Colonic mucosa (tissue), 4 donors: ENCODE data around the gene LDAH. TPM values are rescaled to one million over a fixed set of nuclear protein-coding genes. Genes with fewer than 3 reads are reported as not detected.

Source experiments
- DNase-seq: peaks from one replicate; pipeline ENCODE4 v3.0.0-alpha.2; 2020
- H3K27ac ChIP-seq: fragments of 200-600 bp; one replicate; pipeline ENCODE4 v1.8.0; 2021
- H3K27me3 ChIP-seq: fragments of 200-600 bp; one replicate; pipeline ENCODE4 v1.8.0; 2021
- H3K36me3 ChIP-seq: fragments of 200-600 bp; one replicate; pipeline ENCODE4 v1.8.0; 2021
- H3K4me1 ChIP-seq: fragments of 200-600 bp; one replicate; pipeline ENCODE4 v1.8.0; 2021; ENCODE audit warnings: mild to moderate bottlenecking
- H3K4me3 ChIP-seq: fragments of 200-600 bp; one replicate; pipeline ENCODE4 v1.8.0; 2021
- H3K9ac ChIP-seq, 2 donors: one replicate each; pipeline ENCODE4 v1.7.0; 2013; ENCODE audit warnings: control low read depth in 2 of 2, low read depth in 2 of 2, low read length in 2 of 2
- H3K9me3 ChIP-seq: fragments of 200-600 bp; one replicate; pipeline ENCODE4 v1.8.0; 2021
- intact Hi-C: fragments of 100-400 bp; cut with DNase I; formaldehyde crosslinking; loops from one replicate; pipeline ENCODE4 v1.14.1; 2022
- total RNA-seq, 2 donors: library from RNA; stranded (reverse); fragmentation: NEBNext Ultra II Directional in 1 of 2; extraction: Animal tissue kit (Norgen Biotek cat#: 25700) in 1 of 2; gene quantifications; one replicate each; pipeline ENCODE4 v1.2.1, GENCODE V29; 2021
- TF ChIP-seq, protein P1 (sequence below): fragments of 200-600 bp; IDR thresholded peaks from one replicate; pipeline ENCODE4 v1.8.0; 2022; ENCODE audit warnings: antibody characterized with exemption, mild to moderate bottlenecking
- donor health status: healthy.
- donor health status: DM: no; HTN: no; CAD: no.
- donor health status: DM: no; HTN: no; CAD: no.

Gene LDAH
- total RNA-seq, 2 donors from 2014 or later = 15.0 to 25.9 TPM

DNA sequence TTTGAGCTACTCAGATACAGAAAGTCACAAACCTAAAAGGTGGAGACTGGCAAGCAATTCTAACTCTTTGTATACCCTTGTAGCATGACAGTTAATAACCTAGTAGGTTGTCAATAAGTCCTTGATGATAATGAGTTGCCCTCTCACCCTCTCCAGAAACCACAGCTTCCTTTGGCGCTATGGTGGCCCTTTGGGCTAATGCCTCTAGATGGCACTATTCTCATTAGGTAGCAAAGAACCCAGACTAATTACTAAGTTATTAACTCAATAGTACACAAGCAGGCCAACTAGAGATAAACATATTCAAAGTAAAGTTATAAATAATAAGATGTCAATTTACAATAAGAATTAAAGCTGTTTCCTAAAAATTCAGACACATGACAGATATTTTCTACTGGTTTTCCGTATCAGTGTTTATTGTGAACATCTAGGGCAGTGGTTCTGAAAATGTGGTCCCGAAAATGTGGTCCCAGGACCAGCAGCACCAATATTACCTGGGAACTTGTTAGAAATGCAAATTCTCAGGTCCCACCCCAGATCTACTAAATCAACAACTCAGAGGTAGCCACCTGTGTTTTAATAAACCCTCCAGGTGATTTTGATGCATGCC is 41.1 kb downstream of the LDAH start:
- no peaks in the 10 kb centered on the region for H3K9me3 ChIP-seq
- H3K4me3 ChIP-seq = no peak overlapping the region
- H3K4me1 ChIP-seq = no peaks in the 10 kb centered on the region
- intact Hi-C loops = loop anchor here (2.0 kb wide), 1 partner anchor 181 kb away; no protein-coding TSS in a partner anchor
- H3K36me3 ChIP-seq = no peaks in the 10 kb centered on the region
- no peaks in the 10 kb centered on the region for H3K27me3 ChIP-seq
- H3K9ac ChIP-seq = no peak overlapping the region
- no peak for DNase-seq
- TF ChIP-seq, protein P1, sequence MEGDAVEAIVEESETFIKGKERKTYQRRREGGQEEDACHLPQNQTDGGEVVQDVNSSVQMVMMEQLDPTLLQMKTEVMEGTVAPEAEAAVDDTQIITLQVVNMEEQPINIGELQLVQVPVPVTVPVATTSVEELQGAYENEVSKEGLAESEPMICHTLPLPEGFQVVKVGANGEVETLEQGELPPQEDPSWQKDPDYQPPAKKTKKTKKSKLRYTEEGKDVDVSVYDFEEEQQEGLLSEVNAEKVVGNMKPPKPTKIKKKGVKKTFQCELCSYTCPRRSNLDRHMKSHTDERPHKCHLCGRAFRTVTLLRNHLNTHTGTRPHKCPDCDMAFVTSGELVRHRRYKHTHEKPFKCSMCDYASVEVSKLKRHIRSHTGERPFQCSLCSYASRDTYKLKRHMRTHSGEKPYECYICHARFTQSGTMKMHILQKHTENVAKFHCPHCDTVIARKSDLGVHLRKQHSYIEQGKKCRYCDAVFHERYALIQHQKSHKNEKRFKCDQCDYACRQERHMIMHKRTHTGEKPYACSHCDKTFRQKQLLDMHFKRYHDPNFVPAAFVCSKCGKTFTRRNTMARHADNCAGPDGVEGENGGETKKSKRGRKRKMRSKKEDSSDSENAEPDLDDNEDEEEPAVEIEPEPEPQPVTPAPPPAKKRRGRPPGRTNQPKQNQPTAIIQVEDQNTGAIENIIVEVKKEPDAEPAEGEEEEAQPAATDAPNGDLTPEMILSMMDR = peak; percentile 42
- no peak overlapping the region for H3K27ac ChIP-seq

- no peaks in the 10 kb centered on the region for H3K27me3 ChIP-seq
- TF ChIP-seq, protein P1 = no peak
- H3K36me3 ChIP-seq = no peaks in the 10 kb centered on the region
- no peaks in the 10 kb centered on the region for H3K9me3 ChIP-seq
- intact Hi-C loops = no loop called here
- DNase-seq = no peak
- H3K27ac ChIP-seq = no peak overlapping the region
- H3K4me1 ChIP-seq = no peaks in the 10 kb centered on the region
- no peak overlapping the region for H3K4me3 ChIP-seq
- no peak overlapping the region for H3K9ac ChIP-seq
Observed at GRCh38 chr2:20771299-20771698, 51.6 kb downstream of the LDAH start.

- no peak for DNase-seq
- no peaks in the 10 kb centered on the region for H3K9me3 ChIP-seq
- intact Hi-C loops = no loop called here
- H3K4me1 ChIP-seq = no peaks in the 10 kb centered on the region
- no peak overlapping the region for H3K9ac ChIP-seq
- H3K4me3 ChIP-seq = no peak overlapping the region
- TF ChIP-seq, protein P1 = no peak
- no peak overlapping the region for H3K27ac ChIP-seq
- no peaks in the 10 kb centered on the region for H3K27me3 ChIP-seq
- H3K36me3 ChIP-seq = no peaks in the 10 kb centered on the region
Observed at GRCh38 chr2:20766798-20767644, 55.9 kb downstream of the LDAH start.

DNA sequence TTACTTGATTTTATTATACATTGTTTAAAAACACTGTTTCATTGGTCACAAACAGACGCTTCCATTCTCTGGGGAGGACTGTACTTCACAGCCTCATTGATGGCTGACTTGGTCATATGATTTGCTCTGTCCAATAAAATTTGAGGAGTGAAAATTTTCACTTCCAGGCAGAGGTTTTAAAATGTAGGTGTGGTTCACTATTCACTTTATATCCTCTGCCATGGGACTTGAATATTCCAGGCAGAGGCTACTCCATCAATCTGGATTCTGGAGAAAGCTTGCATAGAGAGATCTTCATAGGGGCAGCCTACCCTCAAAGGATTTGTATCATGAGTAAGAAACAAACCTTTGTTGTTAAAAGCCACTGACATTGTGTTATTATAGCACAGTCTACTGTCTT is 56.7 kb downstream of the LDAH start:
- intact Hi-C loops = no loop called here
- no peaks in the 10 kb centered on the region for H3K27me3 ChIP-seq

DNA sequence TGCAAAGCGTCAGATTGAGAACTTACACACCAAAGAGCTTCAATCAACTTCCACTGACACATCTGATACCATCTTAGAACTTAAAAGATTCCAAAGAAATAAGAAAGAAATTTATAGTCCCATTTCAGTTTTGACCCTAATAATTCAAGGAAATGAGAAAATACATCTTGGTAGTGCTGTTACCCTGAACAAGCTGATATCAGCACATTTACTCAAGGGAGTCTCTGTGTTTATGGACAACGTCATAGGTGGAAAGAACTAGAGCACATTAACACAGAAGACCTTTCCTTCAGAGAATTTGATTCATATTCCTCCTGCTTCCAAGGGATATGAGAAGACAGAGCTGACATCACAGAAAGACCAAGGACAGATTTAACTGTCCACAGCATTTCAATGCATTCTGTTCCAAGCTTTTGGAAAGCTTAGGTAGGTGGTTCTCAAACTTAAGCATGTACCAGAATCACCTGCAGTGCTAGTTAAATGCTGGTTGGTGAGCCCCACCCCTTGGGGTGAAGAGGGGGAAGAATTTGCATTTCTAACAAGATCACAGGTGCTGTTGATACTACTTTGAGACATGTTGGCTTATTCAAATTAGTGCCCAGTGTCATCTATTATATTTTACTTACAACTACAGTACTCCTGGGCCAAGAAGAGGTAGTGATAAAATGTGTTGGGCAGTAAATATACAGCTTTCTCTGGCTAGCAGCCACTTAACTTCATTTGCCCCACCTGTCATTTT is 59.8 kb downstream of the LDAH start:
- no peaks in the 10 kb centered on the region for H3K4me1 ChIP-seq
- intact Hi-C loops = no loop called here
- H3K9ac ChIP-seq = no peak overlapping the region
- H3K36me3 ChIP-seq = no peaks in the 10 kb centered on the region
- H3K27me3 ChIP-seq = no peaks in the 10 kb centered on the region
- TF ChIP-seq, protein P1 = no peak
- H3K4me3 ChIP-seq = no peak overlapping the region
- DNase-seq = no peak
- no peaks in the 10 kb centered on the region for H3K9me3 ChIP-seq
- H3K27ac ChIP-seq = no peak overlapping the region

More for the DNA sequence above, 56.7 kb downstream of the LDAH start:
- DNase-seq = no peak
- Histone ChIP-seq H3K27ac (no peak overlapping the region), H3K4me3 (no peak overlapping the region), H3K4me1 (no peaks in the 10 kb centered on the region), H3K9me3 (no peaks in the 10 kb centered on the region), H3K36me3 (no peaks in the 10 kb centered on the region), H3K9ac (no peak overlapping the region)
- TF ChIP-seq, protein P1 = no peak
